SK-N-SH treated with all-trans-retinoic acid at 6 μM for 48 hours (cell line): ENCODE data around the gene OR5K4.

Experiments used
- ISL1 ChIP-seq: fragments of 250-450 bp; sonication (Bioruptor Pico); IDR thresholded peaks from 2 replicates; pipeline ENCODE4 v2.1.2; 2022; ENCODE audit warnings: mild to moderate bottlenecking, moderate library complexity
- OSR1 ChIP-seq: fragments of 250-450 bp; sonication (Bioruptor Pico); IDR thresholded peaks from 2 replicates; pipeline ENCODE4 v1.8.0; 2022; ENCODE audit warnings: moderate library complexity, mild to moderate bottlenecking, inconsistent platforms
- ZFP30 ChIP-seq: fragments of 450-650 bp; formaldehyde crosslinking; IDR thresholded peaks from 2 replicates; pipeline ENCODE4 v1.5.0; 2022; ENCODE audit warnings: mild to moderate bottlenecking, moderate library complexity

GRCh38 chr3:98322101-98322500 is 31.6 kb upstream of the OR5K4 start:
- TF ChIP-seq ZFP30 (no peak), ISL1 (CRISPR knock-in tag) (no peak), OSR1 (CRISPR knock-in tag) (no peak)
